ENCODE measurements around the gene APOB. TPM values are rescaled to one million over a fixed set of nuclear protein-coding genes. Genes with fewer than 3 reads are reported as not detected.

The APOB gene
- total and polyA plus RNA-seq, 2 of the 13 experiments (the other 11 are each of a cell fraction or from before 2014, with no cell fraction given): 1,569 to 2,515 TPM

DNA sequence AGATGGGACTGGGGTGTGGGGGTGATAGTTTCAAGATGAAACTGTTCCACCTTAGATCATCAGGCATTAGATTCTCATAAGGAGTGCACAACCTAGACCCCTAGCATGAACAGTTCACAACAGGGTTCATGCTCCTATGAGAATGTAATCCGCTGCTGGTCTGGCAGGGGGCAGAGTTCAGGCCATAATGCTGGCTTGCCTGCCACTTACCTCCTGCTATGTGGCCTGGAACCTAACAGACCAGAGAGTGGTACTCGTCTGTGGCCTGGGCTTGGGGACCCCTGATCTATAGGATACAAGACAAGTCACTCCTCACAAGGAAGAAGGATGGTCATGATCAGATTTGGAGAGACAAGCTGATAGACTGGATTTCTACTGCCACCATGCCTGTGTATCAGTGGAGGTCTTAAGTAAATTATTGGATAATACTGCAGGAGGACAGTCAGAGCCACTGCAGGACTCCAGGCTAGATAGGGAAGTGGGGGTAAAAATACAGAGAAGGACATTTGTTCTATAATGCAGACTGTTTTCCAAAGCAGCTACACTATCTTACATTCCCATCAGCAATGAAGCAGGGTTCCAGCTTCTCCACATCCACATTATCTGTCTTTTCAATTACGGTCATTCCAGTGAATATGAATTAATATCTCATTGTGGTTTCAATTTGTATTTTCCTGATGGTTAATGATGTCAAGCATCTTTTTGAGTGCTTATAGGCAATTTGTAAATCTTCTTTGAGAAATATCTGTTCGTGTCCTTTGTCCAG, 28.8 kb upstream of the APOB start (continued):
- no peak for TF ChIP-seq LRRFIP1 (CRISPR knock-in tag; conservative IDR thresholded peaks at IDR 0.05)
- TF ChIP-seq SOX13 (IDR thresholded peaks at IDR 0.05): no peak
- TF ChIP-seq SOX13 (CRISPR knock-in tag; conservative IDR thresholded peaks at IDR 0.05 in 1 of 2, IDR thresholded peaks at IDR 0.05 in 1 of 2): no peak
- no peak for TF ChIP-seq ZNF326 (CRISPR knock-in tag; IDR thresholded peaks at IDR 0.05; ENCODE audit: borderline replicate concordance)
- peak; percentile 45; the same call in 1 of the 2 replicates for TF ChIP-seq ZNF609 (CRISPR knock-in tag; IDR thresholded peaks at IDR 0.05; ENCODE audit: borderline replicate concordance)
- no peak for TF ChIP-seq ARNT2 (CRISPR knock-in tag; IDR thresholded peaks at IDR 0.05; ENCODE audit: low read depth)
- no peak for TF ChIP-seq NFATC3 (CRISPR knock-in tag; IDR thresholded peaks at IDR 0.05)
- TF ChIP-seq FOXM1 (CRISPR knock-in tag; IDR thresholded peaks at IDR 0.05): no peak
- no peak for TF ChIP-seq MTA3 (CRISPR knock-in tag; IDR thresholded peaks at IDR 0.05)
- TF ChIP-seq ATAD3A (CRISPR knock-in tag; IDR thresholded peaks at IDR 0.05): no peak
- TF ChIP-seq, protein P1, sequence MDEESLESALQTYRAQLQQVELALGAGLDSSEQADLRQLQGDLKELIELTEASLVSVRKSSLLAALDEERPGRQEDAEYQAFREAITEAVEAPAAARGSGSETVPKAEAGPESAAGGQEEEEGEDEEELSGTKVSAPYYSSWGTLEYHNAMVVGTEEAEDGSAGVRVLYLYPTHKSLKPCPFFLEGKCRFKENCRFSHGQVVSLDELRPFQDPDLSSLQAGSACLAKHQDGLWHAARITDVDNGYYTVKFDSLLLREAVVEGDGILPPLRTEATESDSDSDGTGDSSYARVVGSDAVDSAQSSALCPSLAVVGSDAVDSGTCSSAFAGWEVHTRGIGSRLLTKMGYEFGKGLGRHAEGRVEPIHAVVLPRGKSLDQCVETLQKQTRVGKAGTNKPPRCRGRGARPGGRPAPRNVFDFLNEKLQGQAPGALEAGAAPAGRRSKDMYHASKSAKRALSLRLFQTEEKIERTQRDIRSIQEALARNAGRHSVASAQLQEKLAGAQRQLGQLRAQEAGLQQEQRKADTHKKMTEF (CRISPR knock-in tag; IDR thresholded peaks at IDR 0.05): no peak
- TF ChIP-seq ARID4A (CRISPR knock-in tag; IDR thresholded peaks at IDR 0.05; ENCODE audit: borderline replicate concordance): peak; percentile 39; the same call in 1 of the 2 replicates
- no peak for TF ChIP-seq ZNF12 (CRISPR knock-in tag; IDR thresholded peaks at IDR 0.05)

Measured in HepG2 (cell line).